SH-SY5Y (cell line): Measurements from ENCODE around the gene FOXK2.

Experiments used
- GATA2 ChIP-seq: IDR thresholded peaks from 2 replicates; pipeline ENCODE4 v1.6.1; 2011; ENCODE audit warnings: mild to moderate bottlenecking, low read depth, low read length
- GATA3 ChIP-seq: IDR thresholded peaks from 2 replicates; pipeline ENCODE4 v1.6.1; 2011; ENCODE audit warnings: low read depth, mild to moderate bottlenecking, low read length, moderate library complexity

- TF ChIP-seq GATA2 (no peak), GATA3 (no peak)
Measured at GRCh38 chr17:82551779-82552457, 32.4 kb downstream of the FOXK2 start.
